DND-41 (cell line): ENCODE measurements around the gene MCF2L.

Source experiments
- CTCF ChIP-seq: IDR thresholded peaks from 2 replicates; pipeline ENCODE4 v1.5.1; 2012; ENCODE audit warnings: borderline replicate concordance, low read length, moderate library complexity, mild to moderate bottlenecking; ENCODE audit not compliant: poor library complexity, severe bottlenecking; ENCODE audit errors: extremely low read depth
- EZH2 ChIP-seq: IDR thresholded peaks from 3 replicates; pipeline ENCODE4 v1.6.1; 2012; ENCODE audit warnings: borderline replicate concordance, low read depth, mild to moderate bottlenecking, moderate library complexity, low read length, inconsistent platforms; ENCODE audit not compliant: severe bottlenecking

- no peak for TF ChIP-seq CTCF
- no peak for TF ChIP-seq EZH2
These were observed 177.7 kb downstream of the MCF2L start for GRCh38 chr13:113146750-113147149.
